IPS DF 4.7 (cell line): Measurements from ENCODE around the gene STARD4.

ENCODE experiments used
- DNase-seq: peaks from one replicate; pipeline ENCODE4 v3.0.0-alpha.2; 2013; ENCODE audit warnings: low spot score; ENCODE audit errors: extremely low read depth

STARD4 gene

DNA sequence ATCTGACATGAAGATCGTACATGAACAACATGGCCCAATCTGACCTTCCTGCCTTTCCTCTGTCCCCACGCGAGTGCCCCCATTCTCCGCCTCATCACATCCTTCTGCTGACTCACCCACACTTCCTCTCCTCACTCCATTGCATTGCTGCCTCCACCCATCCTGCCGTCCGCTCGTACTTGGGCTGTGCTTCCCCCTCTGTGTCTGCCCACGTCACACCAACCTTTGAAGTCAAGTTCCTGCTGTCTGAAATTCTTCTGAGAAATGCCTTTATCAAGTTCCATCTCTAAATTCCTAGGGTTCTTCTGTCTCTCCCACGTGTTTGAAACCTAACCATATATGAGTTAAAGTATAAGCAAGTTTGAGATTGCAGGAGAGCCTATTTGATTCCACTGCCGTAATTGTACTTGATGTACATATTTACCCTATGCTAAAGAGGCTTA is 18.0 kb upstream of the STARD4 start:
- DNase-seq = no peak

DNA sequence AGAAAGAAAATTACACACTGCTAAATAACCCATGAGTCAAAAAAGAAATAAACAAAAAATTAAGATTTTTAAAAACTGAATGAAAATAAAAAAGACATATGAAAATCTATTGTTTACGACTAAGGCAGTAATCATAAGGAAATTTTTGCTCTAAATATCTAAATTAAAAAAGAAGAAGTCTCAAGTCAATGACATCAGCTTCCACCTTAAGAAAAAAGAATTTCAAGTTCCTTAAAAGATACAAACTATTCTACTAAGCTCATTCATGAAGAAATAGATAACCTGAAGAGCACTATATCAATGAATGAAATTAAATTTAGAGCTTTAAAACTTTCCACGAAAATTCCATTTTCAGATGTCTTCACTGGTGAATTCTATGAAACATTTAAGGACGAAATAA is 15.7 kb upstream of the STARD4 start:
- DNase-seq = no peak

DNA sequence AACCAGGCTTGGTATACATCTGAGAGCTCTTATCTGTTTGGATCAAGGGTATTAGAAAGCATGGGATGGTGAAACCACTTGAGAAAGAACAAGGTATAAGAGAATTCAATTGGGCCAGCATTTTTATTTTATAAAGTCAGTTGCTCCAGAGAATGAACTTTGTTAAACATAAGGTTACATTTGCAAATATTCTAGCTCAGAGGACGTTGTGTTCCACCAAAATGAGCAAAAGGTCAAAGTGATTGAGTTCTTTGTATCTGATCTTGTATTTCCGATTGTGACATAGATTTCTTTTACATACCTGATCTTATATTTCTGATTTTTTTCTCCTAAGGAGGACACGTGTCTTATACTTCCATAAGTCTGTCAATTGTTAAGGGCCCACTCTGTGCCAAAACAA is 8.6 kb upstream of the STARD4 start:
- DNase-seq = no peak

DNA sequence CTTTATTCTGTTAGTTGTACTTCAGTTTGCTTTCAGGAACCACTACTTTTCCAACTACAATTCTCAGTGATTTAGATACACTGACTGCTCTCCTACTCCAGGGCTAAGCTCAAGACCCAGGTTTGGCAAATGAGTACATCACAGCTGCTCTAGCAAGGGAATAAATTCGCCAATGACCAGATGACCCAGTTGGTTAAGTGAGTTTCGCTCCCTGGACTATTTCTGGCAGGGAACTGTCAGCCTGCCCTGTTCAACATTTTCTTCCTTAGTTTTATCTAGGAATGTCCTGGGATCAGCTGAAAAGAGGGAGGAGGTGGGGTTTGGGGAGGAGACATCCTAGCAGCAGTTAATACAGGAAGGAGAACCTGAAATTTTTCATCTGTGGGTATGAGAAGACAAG is 6.4 kb upstream of the STARD4 start:
- no peak for DNase-seq

DNA sequence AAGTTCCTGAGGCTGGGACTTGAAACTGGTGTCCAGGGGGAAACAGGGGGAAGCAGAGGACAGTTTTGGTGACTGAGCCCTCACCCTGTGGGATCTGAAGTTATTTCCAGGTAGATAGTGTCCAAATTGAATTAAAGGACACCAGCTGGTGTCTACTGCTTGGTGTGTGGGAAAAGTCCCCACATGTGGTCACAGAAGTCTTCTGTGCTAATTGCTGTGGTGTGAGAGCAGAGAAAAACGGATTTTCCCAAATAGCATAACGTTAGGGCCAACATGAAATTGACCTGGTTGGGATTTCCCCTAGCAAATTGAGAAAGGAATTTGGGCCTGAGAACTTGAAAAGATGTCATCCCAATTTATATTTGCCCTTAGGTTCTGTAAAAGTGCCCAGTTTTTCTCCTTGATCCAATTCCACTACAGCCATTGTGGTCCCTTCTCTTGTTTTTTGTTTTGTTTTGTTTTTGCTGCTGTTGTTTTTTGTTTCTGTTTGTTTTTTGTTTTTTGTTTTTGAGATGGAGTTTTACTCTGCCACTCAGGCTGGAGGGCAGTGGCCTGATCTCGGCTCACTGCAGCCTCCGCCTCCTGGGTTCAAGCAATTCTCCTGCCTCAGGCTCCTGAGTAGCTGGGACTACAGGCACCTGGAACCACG is 5.6 kb upstream of the STARD4 start:
- no peak for DNase-seq

DNA sequence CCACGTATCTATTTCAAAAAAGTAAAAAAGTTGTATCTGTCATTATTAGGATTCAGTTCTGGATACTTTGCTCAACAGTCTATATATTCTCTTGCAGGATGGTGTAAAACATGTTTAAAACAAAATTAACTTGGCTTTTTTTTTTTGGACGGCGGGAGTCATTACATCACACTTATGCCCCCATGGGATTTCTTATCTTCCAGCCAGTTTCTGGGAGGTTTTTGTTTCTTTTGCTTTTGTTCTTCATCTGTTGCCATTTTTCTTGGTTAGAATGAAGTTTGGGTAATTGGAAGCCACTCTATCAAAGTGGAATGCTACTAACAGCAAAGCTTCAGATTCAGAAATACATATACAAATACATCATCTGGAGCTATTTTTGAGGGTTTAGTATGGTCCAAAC is 1.8 kb upstream of the STARD4 start:
- no peak for DNase-seq

DNA sequence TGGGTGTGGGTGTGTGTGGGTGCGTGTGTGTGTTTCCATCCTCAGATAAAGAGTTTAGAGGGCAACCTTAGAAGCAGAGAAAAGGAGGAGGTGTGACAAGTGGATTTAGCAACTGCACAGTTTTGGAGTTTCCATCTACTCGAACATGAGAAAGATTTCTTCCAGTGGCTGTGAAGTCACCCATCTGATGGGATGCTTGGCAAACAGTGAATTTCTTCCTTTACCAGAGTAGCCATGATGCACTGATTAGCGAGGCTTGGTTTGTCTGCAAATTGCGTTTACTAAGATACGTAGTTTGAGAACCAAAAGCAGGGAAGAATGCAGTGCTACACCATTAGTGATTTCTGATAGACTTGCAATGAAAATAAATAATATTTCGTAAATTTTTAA is 791 bp upstream of the STARD4 start:
- DNase-seq = no peak

DNA sequence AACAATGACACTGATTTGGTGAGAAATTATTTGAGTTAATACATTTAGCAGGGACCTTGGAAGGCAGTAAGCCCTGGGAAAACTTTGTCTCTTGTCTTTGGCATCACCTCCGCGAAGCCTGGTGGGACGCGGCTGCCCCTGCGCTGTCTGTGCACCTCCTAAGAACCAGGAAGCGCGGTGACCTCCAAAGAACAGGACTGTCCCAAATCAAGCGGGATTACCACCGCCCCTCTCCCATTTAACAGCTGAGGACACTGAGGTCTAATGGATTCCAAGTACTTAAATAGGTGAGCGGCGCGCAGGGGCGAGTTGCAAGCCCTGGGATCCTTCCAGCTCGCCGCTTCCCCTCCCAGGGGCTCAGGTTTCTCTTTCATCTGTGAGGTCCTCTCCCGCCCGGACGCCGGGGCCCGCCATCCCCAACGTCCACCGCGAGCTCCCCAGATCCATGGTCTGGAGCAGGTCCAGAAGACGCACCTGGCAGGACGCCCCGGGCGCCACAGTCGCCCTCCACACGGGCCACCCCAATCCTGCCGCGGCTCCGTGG is 432 bp downstream of the STARD4 start:
- DNase-seq = no peak

DNA sequence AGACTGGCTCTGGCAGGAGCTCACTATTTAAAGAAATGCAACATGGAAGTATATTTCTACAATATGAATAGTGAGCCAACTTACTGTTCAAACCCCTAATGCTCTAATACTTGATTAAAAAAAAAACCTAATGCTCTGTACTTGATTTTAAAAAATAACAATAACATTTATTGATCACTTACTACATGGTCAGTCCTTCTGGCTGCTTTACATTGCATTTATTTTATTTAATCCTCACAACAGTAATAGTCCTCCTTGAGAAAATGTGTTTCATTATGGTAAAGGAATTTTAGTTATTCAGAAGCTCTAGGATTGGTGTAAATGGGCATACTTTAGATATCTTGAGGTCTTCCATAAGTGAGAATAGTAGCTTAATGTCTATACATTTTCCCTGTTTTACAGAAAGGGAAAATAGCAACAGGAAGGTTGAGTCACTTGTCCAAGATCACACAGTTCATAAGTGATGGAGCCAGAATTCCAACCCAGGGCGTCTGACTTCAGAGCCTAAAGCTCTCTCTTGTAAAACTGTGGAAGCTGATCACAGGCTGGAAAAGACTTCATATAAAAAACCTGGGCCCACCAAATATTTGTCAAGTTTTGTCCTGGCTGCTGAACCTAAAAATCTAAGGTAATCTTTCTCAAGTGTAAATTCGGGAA is 1.0 kb downstream of the STARD4 start:
- DNase-seq = no peak

DNA sequence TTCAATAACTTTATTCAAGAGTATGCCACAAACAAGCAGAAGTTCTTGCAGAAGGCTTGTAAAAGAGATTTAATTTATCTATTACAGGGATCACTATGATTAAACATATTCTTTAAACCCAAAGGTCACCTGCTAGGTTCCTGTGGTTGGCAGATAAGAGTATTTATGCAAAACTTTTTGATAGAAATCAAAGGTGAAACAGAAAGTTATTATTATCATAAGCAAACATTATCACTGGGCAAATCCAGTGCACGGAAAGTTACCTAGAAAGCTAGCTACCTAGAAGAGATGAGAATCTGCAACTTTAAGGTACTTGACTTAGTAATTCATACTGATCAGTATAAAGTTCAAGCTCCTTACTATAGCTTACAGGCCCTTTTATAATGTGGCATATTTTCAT is 3.2 kb downstream of the STARD4 start:
- no peak for DNase-seq

DNA sequence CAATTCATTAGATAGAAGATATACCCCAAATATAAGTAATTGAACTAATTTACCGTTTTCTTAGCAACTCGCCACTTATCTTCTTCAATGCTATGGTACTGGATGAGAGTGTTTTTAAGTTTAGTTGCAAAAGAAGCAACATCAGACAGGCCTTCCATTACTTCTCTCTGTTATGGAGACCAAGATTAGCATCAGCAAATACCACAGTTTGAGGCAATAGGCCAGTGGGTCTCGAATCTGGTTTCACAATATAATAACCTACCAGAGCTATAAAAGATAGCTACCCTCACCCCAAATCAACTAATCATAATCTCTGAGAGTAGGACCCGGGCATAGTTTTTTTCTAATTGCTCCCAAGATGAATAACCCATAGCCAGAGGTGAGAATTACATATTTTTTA is 5.1 kb downstream of the STARD4 start:
- DNase-seq = no peak

DNA sequence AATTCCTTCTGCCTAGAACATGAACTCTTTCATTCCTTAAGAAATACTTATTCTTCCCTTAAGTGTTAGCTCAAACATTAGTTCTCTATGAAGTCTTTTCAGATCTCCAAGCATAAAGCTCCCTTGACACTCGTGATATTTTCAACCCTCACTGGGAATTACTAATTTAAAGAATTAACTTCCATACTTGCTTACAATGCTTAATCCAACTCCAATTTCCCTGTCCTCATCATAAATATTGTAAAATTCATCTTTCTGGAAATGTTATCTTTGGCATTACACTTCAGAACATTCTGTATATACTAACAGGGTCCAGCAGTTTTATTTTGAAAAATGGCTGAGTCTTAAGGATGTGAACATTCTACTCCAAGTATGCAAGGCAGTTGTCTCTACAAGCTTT is 7.2 kb downstream of the STARD4 start:
- DNase-seq = no peak

DNA sequence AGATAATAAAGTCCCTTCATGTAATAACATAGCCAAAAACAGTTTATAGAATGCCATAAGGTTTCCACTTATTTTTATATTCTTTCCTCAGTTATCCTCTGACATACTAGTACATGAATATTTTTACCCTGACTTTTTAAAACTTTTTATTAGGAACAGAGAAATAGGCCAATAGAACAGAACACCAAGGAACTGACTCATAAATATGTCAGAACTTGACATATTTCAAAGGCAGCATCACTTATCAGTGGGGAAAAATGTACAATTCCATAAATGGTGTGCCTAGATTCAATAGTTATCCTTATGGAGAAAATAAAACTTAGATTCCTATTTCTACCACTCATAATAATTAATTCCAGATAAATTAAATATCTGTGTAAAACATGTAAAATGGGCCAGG is 9.4 kb downstream of the STARD4 start:
- DNase-seq = no peak

DNA sequence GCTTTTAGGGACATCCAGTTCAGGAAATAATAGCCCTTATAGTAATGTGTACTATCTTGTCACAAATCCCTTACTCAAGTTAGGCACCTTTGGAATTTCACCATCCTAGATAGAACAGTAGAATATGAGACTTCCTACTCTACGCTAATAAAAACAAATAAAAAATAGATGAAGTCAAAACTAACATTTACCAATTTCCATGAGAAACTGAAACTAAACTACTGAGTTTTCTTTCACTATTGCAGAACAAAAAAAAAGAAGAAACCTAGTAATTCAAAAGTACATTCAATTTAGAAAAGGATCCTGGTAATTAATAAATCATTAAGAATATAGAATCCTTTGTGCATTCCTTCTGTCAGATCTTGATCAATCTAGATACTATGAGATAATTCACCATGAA is 14.0 kb downstream of the STARD4 start:
- DNase-seq = no peak

DNA sequence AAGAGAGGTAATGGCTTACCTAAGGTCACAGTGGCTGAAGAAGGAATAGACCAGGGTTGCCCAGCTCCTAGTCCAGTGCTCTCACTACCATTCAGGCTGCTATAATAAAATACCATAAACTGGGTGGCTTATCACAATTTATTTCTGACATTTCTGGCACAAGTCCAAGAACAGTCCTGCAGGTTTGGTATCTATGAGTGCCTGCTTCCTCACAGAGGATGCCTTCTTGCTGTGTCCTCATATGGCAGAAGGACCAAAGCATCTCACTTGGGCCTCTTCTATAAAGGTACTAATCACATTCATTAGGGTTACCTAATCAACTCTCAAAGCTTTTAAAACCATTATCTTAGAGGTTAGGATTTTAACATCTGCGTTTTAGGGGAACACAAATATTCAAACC is 17.2 kb downstream of the STARD4 start:
- no peak for DNase-seq

DNA sequence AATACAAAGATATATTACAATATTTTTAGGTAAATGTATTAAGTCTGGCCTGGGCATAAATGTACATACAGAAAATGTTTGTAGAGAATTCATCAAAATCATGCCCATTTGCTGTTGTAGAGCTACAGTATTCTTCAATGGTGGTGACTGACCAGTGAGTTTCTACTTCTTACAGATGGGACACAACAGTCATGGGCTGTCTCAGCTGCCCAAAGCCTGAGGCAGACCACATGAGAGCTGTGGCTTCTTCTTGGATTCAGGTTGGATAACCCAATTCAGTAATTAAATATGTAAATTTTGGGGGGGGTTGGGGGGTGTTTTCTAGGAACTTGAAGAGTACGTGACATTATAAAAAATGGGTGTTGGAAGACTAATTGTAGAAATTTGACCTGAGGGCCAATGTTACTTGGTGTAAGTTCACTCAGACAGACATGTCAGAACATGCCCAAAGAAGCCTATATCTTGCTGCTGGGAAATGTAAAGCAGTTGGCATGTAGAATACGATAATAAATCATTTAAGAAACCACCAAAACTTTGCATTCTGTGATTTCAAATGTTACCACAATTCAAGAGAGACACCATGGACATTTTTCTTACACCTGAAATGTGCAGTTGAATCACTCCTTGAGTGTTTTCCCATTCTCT is 17.9 kb downstream of the STARD4 start:
- no peak for DNase-seq

DNA sequence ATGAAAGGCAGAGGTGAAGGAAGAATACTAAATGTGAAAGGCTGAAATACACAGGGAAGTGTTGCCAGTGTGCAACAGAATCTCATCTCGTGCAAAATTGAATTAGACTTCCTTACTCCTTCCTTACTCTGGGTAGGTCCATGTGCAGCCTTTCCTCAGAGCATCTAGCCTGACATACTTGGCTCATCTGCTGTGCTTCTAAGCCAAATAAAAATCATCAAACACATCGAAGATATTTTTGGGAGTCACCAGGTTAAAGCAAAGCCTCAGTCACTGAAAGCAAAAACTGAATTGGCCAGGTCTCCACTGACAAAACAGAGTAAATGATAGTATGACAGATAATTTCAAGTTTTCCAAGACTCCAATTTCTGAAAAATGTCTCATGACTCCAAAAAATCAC is 19.3 kb downstream of the STARD4 start:
- DNase-seq = no peak

DNA sequence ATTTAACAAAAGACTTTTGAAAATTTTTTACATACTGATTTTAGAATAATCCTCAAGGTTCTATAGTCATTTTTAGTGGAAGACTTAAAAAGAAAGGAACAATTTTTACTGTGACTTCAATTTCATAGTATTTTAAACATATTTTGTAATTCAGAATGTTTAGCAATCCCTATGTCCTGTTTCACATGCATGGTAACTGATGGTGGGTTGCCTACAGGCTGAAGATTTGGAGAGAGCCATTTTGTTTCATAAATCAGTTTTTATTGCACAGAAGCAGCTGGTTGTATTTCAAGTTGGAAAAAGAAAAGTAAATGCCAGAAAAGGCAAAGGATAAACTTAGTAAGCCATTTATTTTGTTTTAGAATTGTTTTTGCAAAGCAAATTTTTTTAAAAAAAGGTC is 24.0 kb downstream of the STARD4 start:
- DNase-seq = no peak

DNA sequence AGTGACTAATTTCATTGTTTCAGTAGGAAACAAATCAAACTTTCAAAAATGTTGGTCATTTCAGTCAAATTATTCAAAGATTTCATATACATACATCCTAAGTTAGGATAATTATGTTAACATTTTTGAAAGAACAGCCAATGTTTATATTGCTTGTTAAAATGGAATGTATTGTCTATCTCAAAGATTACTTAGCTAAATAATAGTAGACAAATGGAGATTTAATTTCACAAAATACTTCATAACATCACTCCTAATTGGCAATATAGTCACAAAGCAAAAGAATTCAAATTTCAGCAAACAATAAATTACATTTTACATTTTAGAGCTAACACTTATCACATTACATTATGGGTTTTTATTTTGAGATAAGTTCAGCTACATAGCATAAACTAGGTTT is 25.4 kb downstream of the STARD4 start:
- no peak for DNase-seq

DNA sequence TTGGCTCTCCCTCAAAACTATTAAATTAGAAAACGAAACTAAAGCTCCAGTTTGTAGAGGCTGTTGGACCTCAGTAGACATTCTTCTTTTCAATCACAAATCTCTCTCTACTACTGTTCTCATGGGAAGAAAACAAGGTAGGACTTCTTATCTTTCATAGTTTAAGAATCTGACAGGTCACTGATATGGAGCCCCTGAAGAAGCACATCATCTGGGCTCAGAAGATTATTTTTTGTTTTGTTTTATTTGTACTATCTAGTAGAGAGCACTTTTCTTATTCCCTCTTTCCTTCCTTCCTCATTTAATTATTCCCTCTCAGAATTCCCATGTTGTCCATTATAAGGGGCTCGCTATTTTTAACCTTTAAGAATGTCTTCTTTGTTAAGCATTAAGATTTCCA is 26.3 kb downstream of the STARD4 start:
- DNase-seq = no peak

DNA sequence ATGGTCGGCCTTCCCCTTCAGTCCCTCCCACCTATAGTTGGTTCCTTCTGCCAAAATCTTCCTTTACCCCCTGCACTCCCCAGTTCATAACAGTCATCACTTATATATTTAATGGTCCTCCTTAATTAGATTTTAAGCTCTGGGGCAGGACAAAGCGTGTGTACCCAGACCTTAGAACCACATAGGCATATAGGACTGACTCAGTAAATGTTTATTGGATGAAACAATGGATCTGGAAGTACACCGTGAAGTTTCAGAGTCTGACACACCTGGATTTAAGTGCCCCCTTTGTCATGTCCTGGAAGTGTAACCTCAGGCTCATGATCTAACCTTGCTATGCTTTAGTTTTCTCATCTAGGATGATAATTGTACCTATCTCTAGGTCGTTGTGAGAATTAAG is 32.0 kb downstream of the STARD4 start:
- DNase-seq = no peak

DNA sequence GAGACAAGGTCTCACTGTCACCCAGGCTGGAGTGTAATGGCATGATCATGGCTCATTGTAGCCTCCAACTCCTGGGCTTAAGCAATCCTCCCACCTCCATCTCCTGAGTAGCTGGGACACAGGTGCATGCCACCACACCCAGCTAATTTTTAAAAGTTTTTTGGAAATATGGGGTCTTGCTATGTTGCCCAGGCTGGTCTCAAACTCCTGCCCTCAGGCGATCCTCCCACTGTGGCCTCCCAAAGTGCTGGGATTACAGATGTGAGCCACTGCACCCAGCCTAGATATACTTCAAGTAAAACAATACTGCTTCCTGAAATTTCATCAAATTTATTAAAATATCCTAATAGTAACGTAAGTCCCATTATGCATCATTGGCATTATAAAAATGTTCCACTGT is 33.4 kb downstream of the STARD4 start:
- no peak for DNase-seq

DNA sequence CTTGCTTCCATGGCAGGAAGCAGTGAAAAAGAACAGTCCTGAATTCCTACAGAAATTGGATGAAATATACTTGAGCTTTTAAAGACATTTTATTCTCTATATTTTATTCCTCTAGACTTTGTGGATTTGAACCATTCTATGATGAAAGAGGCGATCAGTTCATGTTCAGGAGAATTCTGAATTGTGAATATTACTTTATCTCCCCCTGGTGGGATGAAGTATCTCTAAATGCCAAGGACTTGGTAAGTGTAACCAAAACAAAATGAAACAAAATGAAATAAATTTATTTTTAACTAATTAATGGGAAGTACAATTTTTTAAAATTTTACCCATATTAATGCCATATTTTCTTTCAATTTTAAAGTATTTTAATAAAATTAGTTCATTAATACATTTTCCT is 34.1 kb downstream of the STARD4 start:
- no peak for DNase-seq
